ENCODE measurements around the gene FHIT.
"Not testable (repeated sequence)": the region's sequence is repeated elsewhere in the genome, so short reads cannot be mapped to it uniquely, and the experiment has no call there.

FHIT gene

DNA sequence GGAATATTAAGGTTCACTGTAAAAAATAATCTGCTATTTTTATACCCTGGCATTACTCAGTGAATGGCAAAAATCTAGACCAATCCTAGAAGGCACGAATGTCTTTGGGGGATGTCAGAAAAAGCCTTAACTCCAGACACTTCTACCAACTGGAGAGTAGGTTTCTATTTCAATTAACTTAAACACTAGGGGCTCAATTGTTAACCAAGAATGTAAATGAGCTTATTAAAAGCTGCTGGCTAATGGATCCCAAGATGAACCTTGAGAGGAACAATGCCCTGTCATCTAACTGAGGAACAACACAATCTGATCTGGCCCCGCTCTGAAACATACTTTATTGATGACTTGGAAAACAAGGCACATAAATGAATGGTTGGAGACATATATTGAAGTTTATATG lies 701.4 kb downstream of the FHIT start:
- no peak overlapping the region for H3K4me3 ChIP-seq (ENCODE audit: control insufficient read depth, low read depth, low read length)
- no peak for DNase-seq (ENCODE audit: low read depth)
- TF ChIP-seq, protein P1, sequence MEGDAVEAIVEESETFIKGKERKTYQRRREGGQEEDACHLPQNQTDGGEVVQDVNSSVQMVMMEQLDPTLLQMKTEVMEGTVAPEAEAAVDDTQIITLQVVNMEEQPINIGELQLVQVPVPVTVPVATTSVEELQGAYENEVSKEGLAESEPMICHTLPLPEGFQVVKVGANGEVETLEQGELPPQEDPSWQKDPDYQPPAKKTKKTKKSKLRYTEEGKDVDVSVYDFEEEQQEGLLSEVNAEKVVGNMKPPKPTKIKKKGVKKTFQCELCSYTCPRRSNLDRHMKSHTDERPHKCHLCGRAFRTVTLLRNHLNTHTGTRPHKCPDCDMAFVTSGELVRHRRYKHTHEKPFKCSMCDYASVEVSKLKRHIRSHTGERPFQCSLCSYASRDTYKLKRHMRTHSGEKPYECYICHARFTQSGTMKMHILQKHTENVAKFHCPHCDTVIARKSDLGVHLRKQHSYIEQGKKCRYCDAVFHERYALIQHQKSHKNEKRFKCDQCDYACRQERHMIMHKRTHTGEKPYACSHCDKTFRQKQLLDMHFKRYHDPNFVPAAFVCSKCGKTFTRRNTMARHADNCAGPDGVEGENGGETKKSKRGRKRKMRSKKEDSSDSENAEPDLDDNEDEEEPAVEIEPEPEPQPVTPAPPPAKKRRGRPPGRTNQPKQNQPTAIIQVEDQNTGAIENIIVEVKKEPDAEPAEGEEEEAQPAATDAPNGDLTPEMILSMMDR (IDR thresholded peaks at IDR 0.05; ENCODE audit: control insufficient read depth, insufficient read depth, low read depth, low read length, missing control alignments) = no peak

GRCh38 chr3:60542995-60543394 lies 708.3 kb downstream of the FHIT start:
- TF ChIP-seq, protein P1 (IDR thresholded peaks at IDR 0.05; ENCODE audit: control insufficient read depth, insufficient read depth, low read depth, low read length, missing control alignments) = no peak
- DNase-seq (ENCODE audit: low read depth) = peak; percentile 4
- no peak overlapping the region for H3K4me3 ChIP-seq (ENCODE audit: control insufficient read depth, low read depth, low read length)

DNA sequence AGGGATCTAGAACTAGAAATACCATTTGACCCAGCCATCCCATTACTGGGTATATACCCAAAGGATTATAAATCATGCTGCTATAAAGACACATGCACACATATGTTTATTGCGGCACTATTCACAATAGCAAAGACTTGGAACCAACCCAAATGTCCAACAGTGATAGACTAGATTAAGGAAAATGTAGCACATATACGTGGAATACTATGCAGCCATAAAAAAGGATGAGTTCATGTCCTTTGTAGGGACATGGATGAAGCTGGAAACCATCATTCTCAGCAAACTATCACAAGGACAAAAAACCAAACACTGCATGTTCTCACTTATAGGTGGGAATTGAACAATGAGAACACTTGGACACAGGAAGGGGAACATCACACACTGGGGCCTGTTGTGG lies 711.9 kb downstream of the FHIT start:
- DNase-seq (ENCODE audit: low read depth); H3K4me3 ChIP-seq (ENCODE audit: control insufficient read depth, low read depth, low read length): not testable (repeated sequence)

DNA sequence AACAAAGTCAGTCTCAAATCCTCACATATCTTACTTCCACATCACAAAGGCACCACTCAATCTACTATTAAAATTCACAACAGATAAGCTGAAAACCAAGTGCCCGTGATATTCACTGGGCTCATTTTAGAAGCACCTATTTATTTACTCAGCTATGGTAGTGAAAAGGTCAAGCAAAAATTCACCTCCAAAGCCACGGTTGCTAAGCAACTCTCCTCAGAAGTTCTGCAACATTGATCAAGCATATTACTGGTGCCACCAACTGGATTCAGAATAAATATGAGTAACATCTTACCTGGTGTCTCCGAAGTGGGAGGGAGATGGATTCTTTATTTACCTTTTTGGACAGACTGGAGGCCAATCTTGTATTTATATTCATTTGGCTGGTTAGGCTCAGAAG lies 714.8 kb downstream of the FHIT start:
- DNase-seq (ENCODE audit: low read depth) = no peak
- TF ChIP-seq, protein P1 (IDR thresholded peaks at IDR 0.05; ENCODE audit: control insufficient read depth, insufficient read depth, low read depth, low read length, missing control alignments) = no peak
- H3K4me3 ChIP-seq (ENCODE audit: control insufficient read depth, low read depth, low read length) = no peak overlapping the region

DNA sequence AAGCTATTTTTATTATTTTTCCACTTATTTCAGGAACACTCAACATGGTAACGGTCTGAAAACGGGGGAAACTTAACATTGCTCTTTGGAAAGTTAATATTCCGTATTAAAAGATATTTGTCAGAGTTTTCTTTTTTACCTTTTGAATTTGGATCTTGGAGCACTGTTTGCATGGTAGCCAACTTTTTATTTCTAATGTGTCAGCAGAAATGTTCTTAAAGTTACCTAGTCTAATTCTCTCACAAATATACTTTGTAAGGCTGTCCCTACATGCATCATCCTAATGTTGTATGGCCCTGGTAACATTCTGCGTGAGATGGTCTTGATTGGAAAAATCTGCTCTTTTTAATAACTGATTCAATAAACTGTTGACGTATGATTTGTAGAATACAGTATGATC lies 719.5 kb downstream of the FHIT start:
- no peak for DNase-seq (ENCODE audit: low read depth)
- TF ChIP-seq, protein P1 (IDR thresholded peaks at IDR 0.05; ENCODE audit: control insufficient read depth, insufficient read depth, low read depth, low read length, missing control alignments) = no peak
- H3K4me3 ChIP-seq (ENCODE audit: control insufficient read depth, low read depth, low read length) = no peak overlapping the region

DNA sequence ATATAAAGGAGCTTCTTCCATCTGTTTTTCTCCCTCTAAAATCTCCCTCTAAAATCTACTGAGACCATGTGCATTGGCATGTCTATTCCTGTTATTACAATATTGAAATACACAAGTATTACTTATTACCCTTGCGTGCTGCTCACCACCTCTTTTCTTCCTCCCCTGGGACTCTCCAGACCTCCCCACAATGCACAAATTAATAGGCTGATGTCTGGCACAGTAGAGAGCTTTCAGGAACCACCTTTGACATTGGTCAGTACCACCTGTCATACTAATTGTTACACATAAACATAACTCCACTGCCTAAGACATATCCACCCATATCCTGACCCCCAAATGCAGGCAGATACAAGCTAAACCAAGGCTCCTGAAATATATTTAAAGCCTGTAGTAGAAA lies 722.6 kb downstream of the FHIT start:
- TF ChIP-seq, protein P1 (IDR thresholded peaks at IDR 0.05; ENCODE audit: control insufficient read depth, insufficient read depth, low read depth, low read length, missing control alignments) = no peak
- H3K4me3 ChIP-seq (ENCODE audit: control insufficient read depth, low read depth, low read length) = no peak overlapping the region
- no peak for DNase-seq (ENCODE audit: low read depth)

- no peak overlapping the region for H3K4me3 ChIP-seq (ENCODE audit: control insufficient read depth, low read depth, low read length)
- no peak for DNase-seq (ENCODE audit: low read depth)
- TF ChIP-seq, protein P1 (IDR thresholded peaks at IDR 0.05; ENCODE audit: control insufficient read depth, insufficient read depth, low read depth, low read length, missing control alignments) = no peak
These were observed 727.7 kb downstream of the FHIT start for GRCh38 chr3:60523536-60523935.

All from AG09309 (cell line).